ENCODE measurements around the gene OLA1.

OLA1 gene

GRCh38 chr2:174161490-174161889 lies 86.8 kb downstream of the OLA1 start:
- no peak for DNase-seq (ENCODE audit: low read depth in 1 of 2, low spot score in 1 of 2)

DNA sequence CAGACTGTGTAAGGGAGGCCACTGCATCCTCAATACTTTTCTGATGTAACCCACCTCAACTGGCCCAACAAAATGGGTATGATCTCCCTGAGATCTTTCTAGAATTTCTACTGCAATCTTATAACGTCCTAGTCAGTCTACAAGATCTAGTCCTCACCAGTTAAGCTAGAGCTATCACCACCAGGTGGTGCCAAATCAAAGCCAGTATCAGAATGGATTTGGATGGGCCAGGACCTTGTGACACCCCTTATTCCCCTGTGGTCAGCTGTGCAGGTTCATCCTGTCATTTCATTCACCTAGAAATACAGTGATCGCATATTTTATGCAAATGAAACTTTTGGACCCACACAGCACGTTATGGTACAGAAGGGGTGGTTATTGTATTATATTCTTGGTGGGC lies 90.3 kb downstream of the OLA1 start:
- DNase-seq (ENCODE audit: low read depth in 1 of 2, low spot score in 1 of 2) = peak in 1 of 2 experiments; percentile 38
- Histone ChIP-seq H3K4me3 (replicated peaks; ENCODE audit: insufficient read depth, low read length) (no peak overlapping the region), H3K27me3 (ENCODE audit: insufficient read depth, poor library complexity, severe bottlenecking) (no peaks in the 10 kb centered on the region), H3K27ac (replicated peaks) (no peak overlapping the region)
- no peak for TF ChIP-seq REST (IDR thresholded peaks at IDR 0.05; ENCODE audit: insufficient replicate concordance, low read depth)
- TF ChIP-seq GABPA (IDR thresholded peaks at IDR 0.05; ENCODE audit: low read depth) = no peak
- TF ChIP-seq CTCF (IDR thresholded peaks at IDR 0.05; ENCODE audit: insufficient read depth, low read length) = peak; percentile 30
- TF ChIP-seq SPI1 (IDR thresholded peaks at IDR 0.05; ENCODE audit: borderline replicate concordance, low read depth) = no peak
- no peak for TF ChIP-seq POLR2AphosphoS5 (IDR thresholded peaks at IDR 0.05; ENCODE audit: low read depth)

More at GRCh38 chr2:174161490-174161889, 86.8 kb downstream of the OLA1 start:
- no peak overlapping the region for H3K4me3 ChIP-seq (replicated peaks; ENCODE audit: insufficient read depth, low read length)
- no peak overlapping the region for H3K27ac ChIP-seq (replicated peaks)
- TF ChIP-seq GABPA (IDR thresholded peaks at IDR 0.05; ENCODE audit: low read depth) (no peak), CTCF (IDR thresholded peaks at IDR 0.05; ENCODE audit: insufficient read depth, low read length) (no peak), REST (IDR thresholded peaks at IDR 0.05; ENCODE audit: insufficient replicate concordance, low read depth) (no peak), SPI1 (IDR thresholded peaks at IDR 0.05; ENCODE audit: borderline replicate concordance, low read depth) (no peak), POLR2AphosphoS5 (IDR thresholded peaks at IDR 0.05; ENCODE audit: low read depth) (no peak)
- no peaks in the 10 kb centered on the region for H3K27me3 ChIP-seq (ENCODE audit: insufficient read depth, poor library complexity, severe bottlenecking)

GRCh38 chr2:174157053-174157452 lies 91.3 kb downstream of the OLA1 start:
- H3K27me3 ChIP-seq (ENCODE audit: insufficient read depth, poor library complexity, severe bottlenecking) = no peaks in the 10 kb centered on the region
- DNase-seq (ENCODE audit: low read depth in 1 of 2, low spot score in 1 of 2) = no peak
- H3K27ac ChIP-seq (replicated peaks) = no peak overlapping the region
- no peak overlapping the region for H3K4me3 ChIP-seq (replicated peaks; ENCODE audit: insufficient read depth, low read length)
- TF ChIP-seq REST (IDR thresholded peaks at IDR 0.05; ENCODE audit: insufficient replicate concordance, low read depth) = no peak
- no peak for TF ChIP-seq SPI1 (IDR thresholded peaks at IDR 0.05; ENCODE audit: borderline replicate concordance, low read depth)
- no peak for TF ChIP-seq GABPA (IDR thresholded peaks at IDR 0.05; ENCODE audit: low read depth)
- no peak for TF ChIP-seq POLR2AphosphoS5 (IDR thresholded peaks at IDR 0.05; ENCODE audit: low read depth)
- no peak for TF ChIP-seq CTCF (IDR thresholded peaks at IDR 0.05; ENCODE audit: insufficient read depth, low read length)
